Trophoblast cell (in vitro differentiated cells and primary cell): ENCODE data around the gene PAK4.

ENCODE experiments used
- DNase-seq, 2 donors: peaks; one replicate each; pipeline ENCODE4 v3.0.0-alpha.2; 2016
- H2AFZ ChIP-seq: 2 replicates; pipeline ENCODE4 v1.6.1; 2013; ENCODE audit warnings: low read length, moderate library complexity, mild to moderate bottlenecking; ENCODE audit not compliant: insufficient read depth, poor library complexity
- H2AK5ac ChIP-seq: 2 replicates; pipeline ENCODE4 v1.6.1; 2013; ENCODE audit warnings: mild to moderate bottlenecking, low read length
- H2BK120ac ChIP-seq: 2 replicates; pipeline ENCODE4 v1.6.1; 2013; ENCODE audit warnings: low read length, mild to moderate bottlenecking, moderate library complexity; ENCODE audit not compliant: insufficient read depth, poor library complexity
- H2BK12ac ChIP-seq: 2 replicates; pipeline ENCODE4 v1.6.1; 2013; ENCODE audit warnings: mild to moderate bottlenecking, low read length, moderate library complexity
- H2BK5ac ChIP-seq: 2 replicates; pipeline ENCODE4 v1.6.1; 2013; ENCODE audit warnings: low read length, low read depth, moderate library complexity, mild to moderate bottlenecking; ENCODE audit not compliant: poor library complexity
- H3K14ac ChIP-seq: 2 replicates; pipeline ENCODE4 v1.6.1; 2013; ENCODE audit warnings: mild to moderate bottlenecking, low read length
- H3K18ac ChIP-seq: 2 replicates; pipeline ENCODE4 v1.6.1; 2013; ENCODE audit warnings: mild to moderate bottlenecking, low read length
- H3K23ac ChIP-seq: 2 replicates; pipeline ENCODE4 v1.6.1; 2013; ENCODE audit warnings: low read length
- H3K27ac ChIP-seq: 2 replicates; pipeline ENCODE4 v1.5.1; 2013; ENCODE audit warnings: low read depth, mild to moderate bottlenecking, inconsistent platforms, low read length, moderate library complexity
- H3K27me3 ChIP-seq: 2 replicates; pipeline ENCODE4 v1.6.1; 2013; ENCODE audit warnings: inconsistent platforms, mild to moderate bottlenecking, low read length, moderate library complexity; ENCODE audit not compliant: insufficient read depth
- H3K36me3 ChIP-seq, 2 experiments: 1 replicate in 1 of 2; 2 replicates in 1 of 2; pipeline ENCODE4 v1.6.1; 2013; ENCODE audit warnings: low read length in 2 of 2, mild to moderate bottlenecking in 2 of 2, moderate library complexity in 1 of 2; ENCODE audit not compliant: insufficient read depth in 2 of 2, control insufficient read depth in 1 of 2
- H3K4ac ChIP-seq: 2 replicates; pipeline ENCODE4 v1.6.1; 2013; ENCODE audit warnings: low read depth, mild to moderate bottlenecking, low read length, moderate library complexity
- H3K4me1 ChIP-seq, 2 experiments: 1 replicate in 1 of 2; 2 replicates in 1 of 2; pipeline ENCODE4 v1.6.1; 2013; ENCODE audit warnings: low read length in 2 of 2, mild to moderate bottlenecking in 2 of 2, moderate library complexity in 1 of 2; ENCODE audit not compliant: insufficient read depth in 2 of 2, control insufficient read depth in 1 of 2
- H3K4me2 ChIP-seq: 2 replicates; pipeline ENCODE4 v1.6.1; 2013; ENCODE audit warnings: inconsistent platforms, mild to moderate bottlenecking, low read length, moderate library complexity
- H3K4me3 ChIP-seq: 2 replicates; pipeline ENCODE4 v1.5.1; 2013; ENCODE audit warnings: mild to moderate bottlenecking, low read depth, low read length, inconsistent platforms
- H3K79me1 ChIP-seq: one replicate; pipeline ENCODE4 v1.6.1; 2013; ENCODE audit warnings: low read length
- H3K79me2 ChIP-seq: 2 replicates; pipeline ENCODE4 v1.6.1; 2013; ENCODE audit warnings: low read length, mild to moderate bottlenecking; ENCODE audit not compliant: control insufficient read depth, insufficient read depth, poor library complexity
- H3K9ac ChIP-seq: 2 replicates; pipeline ENCODE4 v1.6.1; 2013; ENCODE audit warnings: mild to moderate bottlenecking, low read length
- H3K9me3 ChIP-seq: 2 replicates; pipeline ENCODE4 v1.6.1; 2013; ENCODE audit warnings: low read depth, mild to moderate bottlenecking, control low read depth, inconsistent platforms, low read length; ENCODE audit not compliant: insufficient read depth
- H4K12ac ChIP-seq: 2 replicates; pipeline ENCODE4 v1.6.1; 2013; ENCODE audit warnings: low read depth, mild to moderate bottlenecking, low read length, moderate library complexity
- H4K8ac ChIP-seq: 2 replicates; pipeline ENCODE4 v1.6.1; 2013; ENCODE audit warnings: low read depth, mild to moderate bottlenecking, low read length, moderate library complexity
- H4K91ac ChIP-seq: one replicate; pipeline ENCODE4 v1.6.1; 2013; ENCODE audit warnings: low read depth, mild to moderate bottlenecking, low read length, moderate library complexity
- WGBS: extraction: QIAGEN DNeasy Blood & Tissue Kit; methylation state at CpG from one replicate; pipeline ENCODE4 v1.1.7; 2013; ENCODE audit warnings: missing lambda C conversion rate; ENCODE audit not compliant: insufficient read length, insufficient coverage; ENCODE audit errors: extremely low coverage; 5-methylcytosine and 5-hydroxymethylcytosine counted together

The PAK4 gene

GRCh38 chr19:39187552-39187943 is 62.0 kb downstream of the PAK4 start:
- Histone ChIP-seq H3K27ac (no peak overlapping the region), H3K4ac (no peak overlapping the region), H3K79me2 (no peaks in the 10 kb centered on the region), H3K18ac (no peak overlapping the region), H2BK120ac (no peak overlapping the region), H3K27me3 (no peaks in the 10 kb centered on the region), H3K79me1 (no peaks in the 10 kb centered on the region), H2BK5ac (no peak overlapping the region), H4K12ac (no peak overlapping the region), H3K4me1 (peaks cover 4% of the 10 kb centered on the region in 2 experiments), H2BK12ac (no peak overlapping the region), H3K36me3 (no peaks in the 10 kb centered on the region), H3K9ac (no peak overlapping the region), H4K91ac (peak overlapping the region; percentile 14), H3K23ac (no peak overlapping the region), H3K9me3 (no peaks in the 10 kb centered on the region), H2AK5ac (peak overlapping the region; percentile 44), H3K4me2 (no peak overlapping the region), H4K8ac (no peak overlapping the region), H3K4me3 (no peak overlapping the region), H3K14ac (peak overlapping the region; percentile 43), H2AFZ (no peak overlapping the region)
- no peak for DNase-seq
- no CpG with 5 or more reads among the region's 8 CpGs for WGBS

GRCh38 chr19:39188960-39189359 is 63.4 kb downstream of the PAK4 start:
- Histone ChIP-seq H4K8ac (no peak overlapping the region), H2AK5ac (no peak overlapping the region), H2BK5ac (no peak overlapping the region), H3K36me3 (no peaks in the 10 kb centered on the region), H3K23ac (no peak overlapping the region), H3K27me3 (no peaks in the 10 kb centered on the region), H3K9ac (no peak overlapping the region), H4K12ac (no peak overlapping the region), H3K79me1 (no peaks in the 10 kb centered on the region), H3K27ac (no peak overlapping the region), H3K4me1 (peaks cover 4% of the 10 kb centered on the region in 2 experiments), H3K9me3 (no peaks in the 10 kb centered on the region), H2BK120ac (no peak overlapping the region), H4K91ac (no peak overlapping the region), H3K79me2 (no peaks in the 10 kb centered on the region), H3K18ac (no peak overlapping the region), H2BK12ac (no peak overlapping the region), H3K4me3 (no peak overlapping the region), H3K4ac (no peak overlapping the region), H3K14ac (no peak overlapping the region), H3K4me2 (no peak overlapping the region), H2AFZ (no peak overlapping the region)
- no peak for DNase-seq
- no CpG with 5 or more reads among the region's 6 CpGs for WGBS

- H3K4me1 ChIP-seq, result peaks cover 4% of the 10 kb centered on the region in 2 experiments
- no peak overlapping the region for H4K12ac ChIP-seq
- H3K9ac ChIP-seq, result no peak overlapping the region
- no peak overlapping the region for H2AK5ac ChIP-seq
- no peak overlapping the region for H3K4ac ChIP-seq
- no peaks in the 10 kb centered on the region for H3K9me3 ChIP-seq
- H2AFZ ChIP-seq, result no peak overlapping the region
- H3K79me2 ChIP-seq, result no peaks in the 10 kb centered on the region
- H3K4me2 ChIP-seq, result no peak overlapping the region
- WGBS, result no CpG with 5 or more reads among the region's 11 CpGs
- H3K27me3 ChIP-seq, result no peaks in the 10 kb centered on the region
- H3K18ac ChIP-seq, result no peak overlapping the region
- no peak overlapping the region for H3K14ac ChIP-seq
- no peak overlapping the region for H3K4me3 ChIP-seq
- no peak overlapping the region for H3K27ac ChIP-seq
- no peak overlapping the region for H2BK5ac ChIP-seq
- H4K91ac ChIP-seq, result no peak overlapping the region
- DNase-seq, result no peak
- no peak overlapping the region for H2BK120ac ChIP-seq
- H4K8ac ChIP-seq, result no peak overlapping the region
- H3K79me1 ChIP-seq, result no peaks in the 10 kb centered on the region
- H3K36me3 ChIP-seq, result no peaks in the 10 kb centered on the region
- H2BK12ac ChIP-seq, result no peak overlapping the region
- no peak overlapping the region for H3K23ac ChIP-seq
These were observed 65.2 kb downstream of the PAK4 start for GRCh38 chr19:39190768-39191167.

- H4K12ac ChIP-seq, result no peak overlapping the region
- no peak overlapping the region for H3K4me2 ChIP-seq
- no CpG with 5 or more reads among the region's 2 CpGs for WGBS
- H3K27ac ChIP-seq, result no peak overlapping the region
- no peak overlapping the region for H3K4ac ChIP-seq
- H2AFZ ChIP-seq, result no peak overlapping the region
- H4K8ac ChIP-seq, result no peak overlapping the region
- no peaks in the 10 kb centered on the region for H3K79me1 ChIP-seq
- H2BK12ac ChIP-seq, result no peak overlapping the region
- H2BK120ac ChIP-seq, result no peak overlapping the region
- DNase-seq, result no peak
- H3K79me2 ChIP-seq, result no peaks in the 10 kb centered on the region
- H3K9me3 ChIP-seq, result peaks cover 3% of the 10 kb centered on the region
- no peak overlapping the region for H3K9ac ChIP-seq
- H3K14ac ChIP-seq, result no peak overlapping the region
- no peak overlapping the region for H3K23ac ChIP-seq
- peaks cover 5 to 6% of the 10 kb centered on the region in 2 experiments for H3K4me1 ChIP-seq
- H3K4me3 ChIP-seq, result no peak overlapping the region
- no peak overlapping the region for H4K91ac ChIP-seq
- no peak overlapping the region for H3K18ac ChIP-seq
- H3K36me3 ChIP-seq, result no peaks in the 10 kb centered on the region
- H2AK5ac ChIP-seq, result no peak overlapping the region
- no peak overlapping the region for H2BK5ac ChIP-seq
- peaks cover 11% of the 10 kb centered on the region for H3K27me3 ChIP-seq
These were observed 67.3 kb downstream of the PAK4 start for GRCh38 chr19:39192846-39193245.
